ENCODE measurements around the gene TRAF2.
A peak's percentile ranks its signal among the peaks of the same experiment; 100 is the strongest.

TRAF2 gene

GRCh38 chr9:136851941-136852663 lies 34.2 kb upstream of the TRAF2 start, which contains the start of gene MAMDC4:
Gene MAMDC4 (plus strand): TSS chr9:136852346. CDS start chr9:136852417, 71 bp downstream.
- H3K36me3 Mint-ChIP-seq (ENCODE audit: low read depth), result no peaks in the 10 kb centered on the region
- no peaks in the 10 kb centered on the region for H3K9me3 Mint-ChIP-seq
- peaks cover 9% of the 10 kb centered on the region for H3K4me1 Mint-ChIP-seq
- TF ChIP-seq CTCF (IDR thresholded peaks at IDR 0.05), result no peak
- peak; percentile 6 for DNase-seq
- H3K4me3 Mint-ChIP-seq, result no peak within 1 kb of the TSS
- peaks cover 7% of the 10 kb centered on the region for H3K27me3 Mint-ChIP-seq (ENCODE audit: low read depth, poor library complexity)
- H3K27ac Mint-ChIP-seq, result no peak within 1 kb of the TSS

DNA sequence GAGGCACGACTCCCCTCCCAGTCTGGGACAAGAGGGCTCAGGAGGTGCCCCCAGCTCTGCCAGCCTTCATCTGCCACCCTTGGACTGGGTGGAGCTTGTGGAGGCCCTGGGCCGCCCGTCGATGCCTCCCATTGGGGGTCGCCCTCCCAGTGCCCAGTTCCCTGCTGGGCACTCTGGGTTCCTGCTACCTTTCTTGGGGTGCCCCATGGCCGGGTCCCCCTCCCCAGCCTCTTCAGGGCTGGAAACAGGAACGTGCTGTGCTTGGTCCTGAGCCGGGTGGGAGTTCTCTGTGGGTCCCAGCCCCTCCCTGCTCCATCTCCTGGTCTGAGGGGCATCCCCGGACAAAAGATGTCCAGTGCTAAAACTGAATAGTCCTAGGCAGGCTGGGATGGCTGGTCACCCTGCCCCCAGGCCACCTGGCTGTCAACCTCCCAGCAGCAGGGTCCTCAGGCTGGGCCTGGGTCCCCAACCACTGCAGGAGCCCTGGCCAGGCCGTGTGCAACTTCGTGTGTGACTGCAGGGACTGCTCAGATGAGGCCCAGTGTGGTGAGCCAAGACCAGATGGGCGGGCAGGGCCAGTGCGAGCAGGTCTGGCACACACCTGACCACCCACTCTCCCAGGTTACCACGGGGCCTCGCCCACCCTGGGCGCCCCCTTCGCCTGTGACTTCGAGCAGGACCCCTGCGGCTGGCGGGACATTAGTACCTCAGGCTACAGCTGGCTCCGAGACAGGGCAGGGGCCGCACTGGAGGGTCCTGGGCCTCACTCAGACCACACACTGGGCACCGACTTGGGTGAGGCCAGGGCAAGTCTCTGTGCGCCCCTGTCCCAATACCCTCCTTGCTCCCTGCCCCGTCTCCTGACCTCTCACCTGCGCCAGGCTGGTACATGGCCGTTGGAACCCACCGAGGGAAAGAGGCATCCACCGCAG lies 33.4 kb upstream of the TRAF2 start:
- H3K9me3 Mint-ChIP-seq, result no peaks in the 10 kb centered on the region
- H3K27ac Mint-ChIP-seq, result no peak overlapping the region
- no peak overlapping the region for H3K4me3 Mint-ChIP-seq
- DNase-seq, result peak; percentile 8
- H3K4me1 Mint-ChIP-seq, result peaks cover 9% of the 10 kb centered on the region
- TF ChIP-seq CTCF (IDR thresholded peaks at IDR 0.05), result no peak
- peaks cover 3% of the 10 kb centered on the region for H3K27me3 Mint-ChIP-seq (ENCODE audit: low read depth, poor library complexity)
- no peaks in the 10 kb centered on the region for H3K36me3 Mint-ChIP-seq (ENCODE audit: low read depth)

DNA sequence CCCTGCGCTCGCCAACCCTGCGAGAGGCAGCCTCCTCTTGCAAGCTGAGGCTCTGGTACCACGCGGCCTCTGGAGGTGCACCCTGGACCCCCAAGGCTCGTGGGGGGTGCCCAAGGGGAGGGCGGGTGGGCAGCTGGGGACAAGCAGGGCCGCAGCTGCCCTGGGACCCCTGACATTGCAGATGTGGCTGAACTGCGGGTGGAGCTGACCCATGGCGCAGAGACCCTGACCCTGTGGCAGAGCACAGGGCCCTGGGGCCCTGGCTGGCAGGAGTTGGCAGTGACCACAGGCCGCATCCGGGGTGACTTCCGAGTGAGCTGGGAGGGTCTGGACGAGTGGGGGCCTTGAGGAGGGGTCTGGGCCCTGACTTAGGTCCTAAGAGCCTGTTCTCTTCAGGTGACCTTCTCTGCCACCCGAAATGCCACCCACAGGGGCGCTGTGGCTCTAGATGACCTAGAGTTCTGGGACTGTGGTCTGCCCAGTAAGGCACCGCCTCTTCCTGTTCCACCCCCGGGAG lies 32.7 kb upstream of the TRAF2 start:
- no peak for TF ChIP-seq CTCF (IDR thresholded peaks at IDR 0.05)
- H3K27ac Mint-ChIP-seq, result no peak overlapping the region
- peak; percentile 3 for DNase-seq
- H3K27me3 Mint-ChIP-seq (ENCODE audit: low read depth, poor library complexity), result peaks cover 3% of the 10 kb centered on the region
- no peak overlapping the region for H3K4me3 Mint-ChIP-seq
- H3K9me3 Mint-ChIP-seq, result no peaks in the 10 kb centered on the region
- no peaks in the 10 kb centered on the region for H3K36me3 Mint-ChIP-seq (ENCODE audit: low read depth)
- H3K4me1 Mint-ChIP-seq, result peaks cover 9% of the 10 kb centered on the region

- DNase-seq, result peak; percentile 4
Observed at GRCh38 chr9:136854113-136854841, 32.0 kb upstream of the TRAF2 start.

More at GRCh38 chr9:136854113-136854841, 32.0 kb upstream of the TRAF2 start:
- no peaks in the 10 kb centered on the region for H3K9me3 Mint-ChIP-seq
- TF ChIP-seq CTCF (IDR thresholded peaks at IDR 0.05), result no peak
- no peak overlapping the region for H3K27ac Mint-ChIP-seq
- H3K4me3 Mint-ChIP-seq, result no peak overlapping the region
- H3K36me3 Mint-ChIP-seq (ENCODE audit: low read depth), result no peaks in the 10 kb centered on the region
- no peaks in the 10 kb centered on the region for H3K27me3 Mint-ChIP-seq (ENCODE audit: low read depth, poor library complexity)
- peaks cover 9% of the 10 kb centered on the region for H3K4me1 Mint-ChIP-seq

Data from nephron progenitor cell (in vitro differentiated cells).